Fibroblast of lung (primary cell): Measurements from ENCODE around the gene APOBEC2.

Source experiments
- CTCF ChIP-seq, 2 donors: IDR thresholded peaks in 1 of 2; conservative IDR thresholded peaks in 1 of 2; 1 replicate in 1 of 2; 2 replicates in 1 of 2; pipeline ENCODE4 v1.5.1; 2011 to 2012; ENCODE audit warnings: low read length in 2 of 2, control low read depth in 1 of 2, inconsistent platforms in 1 of 2, low read depth in 1 of 2, mild to moderate bottlenecking in 1 of 2
- EZH2 ChIP-seq: IDR thresholded peaks from 2 replicates; pipeline ENCODE4 v1.5.1; 2012; ENCODE audit warnings: low read length, control low read depth, mild to moderate bottlenecking; ENCODE audit errors: missing control alignments

DNA sequence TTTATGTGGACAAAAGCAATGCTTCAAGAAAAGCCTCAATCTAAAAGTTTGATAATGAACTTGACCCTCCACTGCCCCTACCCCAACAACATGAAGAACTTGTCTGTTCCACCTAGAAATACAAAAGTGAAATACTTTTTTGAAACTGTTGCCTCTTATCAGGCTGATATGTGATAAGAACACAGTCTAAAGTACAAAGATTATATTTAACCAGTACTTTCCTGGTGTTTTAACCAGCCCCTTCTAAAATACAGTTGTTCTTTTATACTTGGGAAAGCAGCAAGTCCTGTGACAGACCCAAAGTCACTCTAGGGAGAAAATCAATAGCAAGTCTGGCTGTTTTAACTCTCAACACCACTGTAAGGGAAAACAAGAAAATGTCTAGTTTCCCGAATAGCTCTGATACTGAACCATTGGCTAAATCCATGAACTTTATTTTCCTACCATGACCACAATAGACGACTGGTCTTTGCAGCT, 12.6 kb downstream of the APOBEC2 start:
- TF ChIP-seq CTCF (conservative IDR thresholded peaks at IDR 0.05 in 1 of 2, IDR thresholded peaks at IDR 0.05 in 1 of 2; ENCODE audit: low read depth in 1 of 2, low read length in 2 of 2), result no peak
- TF ChIP-seq EZH2, result no peak
